Mucosa of descending colon (tissue), 3 donors: ENCODE data around the gene SLC22A12. TPM values are rescaled to one million over a fixed set of nuclear protein-coding genes. Genes with fewer than 3 reads are reported as not detected.

ENCODE experiments used
- ATAC-seq: fragments of 200-7000 bp; cut with Tn5 transposase; one replicate; pipeline ENCODE4 v1.9.1; 2020; ENCODE audit warnings: mild to moderate bottlenecking, moderate library complexity
- DNase-seq, 3 donors: peaks; one replicate each; pipeline ENCODE4 v3.0.0-alpha.2; 2020
- H3K36me3 ChIP-seq: fragments of 200-600 bp; one replicate; pipeline ENCODE4 v1.8.0; 2021; ENCODE audit warnings: low read depth, mild to moderate bottlenecking
- H3K4me1 ChIP-seq: fragments of 200-600 bp; one replicate; pipeline ENCODE4 v1.8.0; 2021; ENCODE audit warnings: low read depth, mild to moderate bottlenecking
- H3K4me3 ChIP-seq: fragments of 200-600 bp; one replicate; pipeline ENCODE4 v1.8.0; 2021; ENCODE audit warnings: mild to moderate bottlenecking
- H3K9me3 ChIP-seq: fragments of 200-600 bp; one replicate; pipeline ENCODE4 v1.8.0; 2021; ENCODE audit warnings: mild to moderate bottlenecking
- intact Hi-C, 2 donors: fragments of 100-400 bp; cut with DNase I in 1 of 2; cut with micrococcal nuclease in 1 of 2; formaldehyde crosslinking; loops; one replicate each; pipeline versions ENCODE4 v1.11.0 to v1.11.1; 2022; cut with DNase I, micrococcal nuclease
- total RNA-seq, 3 donors: library from RNA; stranded (reverse); fragmentation: NEBNext Ultra II Directional in 2 of 3; extraction: Animal tissue kit (Norgen Biotek cat#: 25700) in 2 of 3; gene quantifications; one replicate each; pipeline versions ENCODE4 v1.2.1 to v1.2.4, GENCODE V29; 2021 to 2023
- TF ChIP-seq, protein P1 (sequence below): fragments of 200-600 bp; IDR thresholded peaks from one replicate; pipeline ENCODE4 v1.8.0; 2022; ENCODE audit warnings: antibody characterized with exemption, mild to moderate bottlenecking
- donor health status: DM: no; HTN: no; CAD: no; lungs with moderate emphysema.
- donor health status: DM: no; HTN: no; CAD: no.
- donor health status: DM: no; HTN: yes; CAD: no.

SLC22A12 gene
- total RNA-seq, 3 donors from 2014 or later, result not detected

DNA sequence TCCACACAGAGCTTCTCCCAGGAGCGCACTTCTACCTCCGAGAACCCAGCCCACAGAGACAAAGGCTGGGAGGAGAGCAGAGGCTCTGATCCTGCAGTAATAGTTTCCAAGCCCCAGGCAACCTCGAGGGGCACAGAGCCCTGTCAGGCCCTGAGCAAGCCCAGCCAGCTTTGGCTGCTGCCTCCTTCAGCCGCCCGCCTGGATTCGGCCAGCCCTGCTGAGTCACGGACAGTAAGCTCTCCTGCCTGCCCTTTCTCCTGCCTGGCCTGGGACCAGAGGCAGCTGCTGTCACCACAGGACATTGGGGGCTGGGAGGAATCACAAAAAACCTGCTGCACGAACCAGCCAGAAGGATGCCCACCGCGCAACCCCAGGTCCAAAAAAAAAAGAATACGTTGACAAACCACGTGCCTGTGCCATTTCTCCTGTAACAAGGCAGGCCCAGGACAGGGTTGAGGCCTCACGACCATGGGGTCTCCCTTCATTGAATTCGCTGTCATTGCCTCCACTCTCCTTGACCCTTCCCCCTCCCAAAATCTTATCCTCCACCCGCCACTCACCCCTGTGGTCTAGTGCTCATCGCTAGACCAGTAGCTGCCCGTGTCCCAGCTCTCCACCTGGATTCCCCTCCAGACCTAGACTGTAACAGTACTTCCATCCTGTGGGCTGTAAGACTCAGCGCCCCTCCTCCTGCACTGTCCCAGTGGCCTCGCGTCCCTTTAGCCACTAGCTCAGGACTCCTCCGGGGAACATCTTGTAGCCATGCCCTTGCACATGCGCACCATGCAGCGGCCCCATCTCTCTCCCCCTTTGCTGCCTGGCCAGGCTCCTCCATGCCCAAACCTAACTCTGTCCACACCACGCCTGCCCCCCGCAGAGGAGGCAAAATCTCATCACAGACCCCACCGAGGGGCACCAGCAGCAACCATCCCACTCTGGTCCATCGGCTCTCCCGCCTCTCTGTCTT is 7.4 kb upstream of the SLC22A12 start:
- Histone ChIP-seq H3K36me3 (no peaks in the 10 kb centered on the region), H3K9me3 (peaks cover 3% of the 10 kb centered on the region), H3K4me1 (no peaks in the 10 kb centered on the region), H3K4me3 (no peak overlapping the region)
- TF ChIP-seq, protein P1, sequence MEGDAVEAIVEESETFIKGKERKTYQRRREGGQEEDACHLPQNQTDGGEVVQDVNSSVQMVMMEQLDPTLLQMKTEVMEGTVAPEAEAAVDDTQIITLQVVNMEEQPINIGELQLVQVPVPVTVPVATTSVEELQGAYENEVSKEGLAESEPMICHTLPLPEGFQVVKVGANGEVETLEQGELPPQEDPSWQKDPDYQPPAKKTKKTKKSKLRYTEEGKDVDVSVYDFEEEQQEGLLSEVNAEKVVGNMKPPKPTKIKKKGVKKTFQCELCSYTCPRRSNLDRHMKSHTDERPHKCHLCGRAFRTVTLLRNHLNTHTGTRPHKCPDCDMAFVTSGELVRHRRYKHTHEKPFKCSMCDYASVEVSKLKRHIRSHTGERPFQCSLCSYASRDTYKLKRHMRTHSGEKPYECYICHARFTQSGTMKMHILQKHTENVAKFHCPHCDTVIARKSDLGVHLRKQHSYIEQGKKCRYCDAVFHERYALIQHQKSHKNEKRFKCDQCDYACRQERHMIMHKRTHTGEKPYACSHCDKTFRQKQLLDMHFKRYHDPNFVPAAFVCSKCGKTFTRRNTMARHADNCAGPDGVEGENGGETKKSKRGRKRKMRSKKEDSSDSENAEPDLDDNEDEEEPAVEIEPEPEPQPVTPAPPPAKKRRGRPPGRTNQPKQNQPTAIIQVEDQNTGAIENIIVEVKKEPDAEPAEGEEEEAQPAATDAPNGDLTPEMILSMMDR, result no peak
- intact Hi-C loops, result no loop called here
- ATAC-seq, result no peak
- peak in 2 of 3 donors; percentile 5 to 27 for DNase-seq

DNA sequence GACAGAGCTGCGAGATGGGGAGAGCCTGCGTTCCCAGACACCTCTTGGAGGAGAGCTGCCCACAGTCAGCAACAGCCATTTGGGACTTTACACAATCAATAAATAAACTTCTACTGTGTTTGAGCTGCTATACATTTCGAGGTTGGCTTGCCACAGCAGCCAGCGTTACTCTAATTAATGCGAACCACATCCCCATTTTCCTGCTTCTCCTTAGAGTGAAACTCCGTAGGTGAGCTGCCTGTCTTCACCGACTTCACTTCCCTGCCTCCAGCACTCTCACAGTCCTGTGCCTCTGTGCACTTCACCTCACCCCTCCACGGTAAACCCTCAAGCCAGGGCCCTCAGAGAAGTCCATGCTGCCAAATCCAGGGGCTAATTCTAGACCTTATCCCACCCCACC is 5.9 kb upstream of the SLC22A12 start:
- no peak overlapping the region for H3K4me3 ChIP-seq
- H3K36me3 ChIP-seq, result no peaks in the 10 kb centered on the region
- intact Hi-C loops, result no loop called here
- H3K9me3 ChIP-seq, result peaks cover 12% of the 10 kb centered on the region
- no peaks in the 10 kb centered on the region for H3K4me1 ChIP-seq
- peak in 1 of 3 donors; percentile 7 for DNase-seq
- ATAC-seq, result no peak
- TF ChIP-seq, protein P1, result no peak

DNA sequence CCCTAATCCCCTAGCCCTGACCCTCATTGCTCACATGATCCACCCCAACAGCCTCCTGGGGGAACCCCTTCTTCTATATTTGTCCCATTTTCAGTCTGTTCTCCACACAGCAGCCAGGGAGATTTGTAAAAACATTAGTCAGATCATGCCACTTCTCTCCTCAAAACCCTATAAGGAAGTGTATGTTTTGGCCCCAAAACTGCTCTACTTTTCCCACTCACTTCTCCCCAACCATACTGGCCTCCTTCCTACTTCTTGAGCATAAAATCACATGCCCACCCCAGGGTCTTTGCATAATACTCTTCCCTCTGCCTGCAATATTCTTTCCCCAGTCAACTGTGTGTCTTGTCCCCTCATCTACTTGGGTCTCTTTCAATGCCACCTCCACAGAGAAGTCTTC is 4.7 kb upstream of the SLC22A12 start:
- TF ChIP-seq, protein P1, result no peak
- intact Hi-C loops, result no loop called here
- Histone ChIP-seq H3K4me1 (no peaks in the 10 kb centered on the region), H3K9me3 (peaks cover 12% of the 10 kb centered on the region), H3K4me3 (no peak overlapping the region), H3K36me3 (no peaks in the 10 kb centered on the region)
- DNase-seq, result no peak
- ATAC-seq, result no peak

DNA sequence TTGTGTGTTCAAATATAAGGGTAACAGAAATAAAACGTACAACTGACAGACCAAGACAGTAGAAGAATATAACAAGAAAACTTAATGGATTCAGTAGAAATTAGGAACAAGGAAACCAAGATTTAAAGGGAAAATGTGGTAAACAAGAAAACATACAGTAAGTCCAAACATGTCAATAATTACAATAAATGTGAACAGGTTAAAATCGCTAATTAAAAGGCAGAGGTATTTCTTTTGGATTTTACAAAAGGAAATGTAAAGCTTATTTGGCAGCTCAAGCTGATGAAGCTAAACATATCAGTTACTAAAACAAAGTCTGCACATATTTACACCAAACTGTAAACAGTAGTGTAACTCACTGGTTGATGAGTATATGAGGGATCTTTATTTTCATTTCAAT is 2.3 kb upstream of the SLC22A12 start:
- no peak for ATAC-seq
- TF ChIP-seq, protein P1, result no peak
- intact Hi-C loops, result no loop called here
- DNase-seq, result no peak
- H3K4me3 ChIP-seq, result no peak overlapping the region
- H3K9me3 ChIP-seq, result peaks cover 12% of the 10 kb centered on the region
- no peaks in the 10 kb centered on the region for H3K4me1 ChIP-seq
- no peaks in the 10 kb centered on the region for H3K36me3 ChIP-seq

DNA sequence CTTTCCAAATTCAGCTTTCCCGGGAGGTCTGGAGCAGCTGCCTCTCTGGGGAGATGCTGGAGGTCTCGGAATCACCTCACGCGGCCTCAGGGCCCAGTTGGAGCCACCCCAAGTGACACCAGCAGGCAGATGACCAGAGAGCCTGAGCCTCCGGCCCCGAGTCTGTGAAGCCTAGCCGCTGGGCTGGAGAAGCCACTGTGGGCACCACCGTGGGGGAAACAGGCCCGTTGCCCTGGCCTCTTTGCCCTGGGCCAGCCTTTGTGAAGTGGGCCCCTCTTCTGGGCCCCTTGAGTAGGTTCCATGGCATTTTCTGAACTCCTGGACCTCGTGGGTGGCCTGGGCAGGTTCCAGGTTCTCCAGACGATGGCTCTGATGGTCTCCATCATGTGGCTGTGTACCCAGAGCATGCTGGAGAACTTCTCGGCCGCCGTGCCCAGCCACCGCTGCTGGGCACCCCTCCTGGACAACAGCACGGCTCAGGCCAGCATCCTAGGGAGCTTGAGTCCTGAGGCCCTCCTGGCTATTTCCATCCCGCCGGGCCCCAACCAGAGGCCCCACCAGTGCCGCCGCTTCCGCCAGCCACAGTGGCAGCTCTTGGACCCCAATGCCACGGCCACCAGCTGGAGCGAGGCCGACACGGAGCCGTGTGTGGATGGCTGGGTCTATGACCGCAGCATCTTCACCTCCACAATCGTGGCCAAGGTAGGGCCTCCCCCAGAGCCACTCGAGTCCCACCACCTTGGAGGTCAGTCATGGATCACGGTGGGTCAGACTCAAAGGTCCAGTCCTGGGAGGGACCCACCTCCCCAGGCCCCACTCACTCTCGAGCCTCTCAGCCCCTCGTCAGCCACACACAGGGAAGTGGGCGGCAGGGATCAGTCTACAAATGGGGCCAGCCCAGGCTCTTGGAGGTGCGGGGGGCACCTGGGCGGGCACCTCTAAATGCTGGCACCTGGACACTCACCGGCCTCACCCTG is 525 bp downstream of the SLC22A12 start:
- intact Hi-C loops, result no loop called here
- Histone ChIP-seq H3K4me1 (no peaks in the 10 kb centered on the region), H3K9me3 (peaks cover 12% of the 10 kb centered on the region), H3K36me3 (no peaks in the 10 kb centered on the region), H3K4me3 (no peak overlapping the region)
- DNase-seq, result peak in 2 of 3 donors; percentile 8 to 34
- ATAC-seq, result no peak
- TF ChIP-seq, protein P1, result no peak
